ENCODE data around the gene CACNA1D.

DNA sequence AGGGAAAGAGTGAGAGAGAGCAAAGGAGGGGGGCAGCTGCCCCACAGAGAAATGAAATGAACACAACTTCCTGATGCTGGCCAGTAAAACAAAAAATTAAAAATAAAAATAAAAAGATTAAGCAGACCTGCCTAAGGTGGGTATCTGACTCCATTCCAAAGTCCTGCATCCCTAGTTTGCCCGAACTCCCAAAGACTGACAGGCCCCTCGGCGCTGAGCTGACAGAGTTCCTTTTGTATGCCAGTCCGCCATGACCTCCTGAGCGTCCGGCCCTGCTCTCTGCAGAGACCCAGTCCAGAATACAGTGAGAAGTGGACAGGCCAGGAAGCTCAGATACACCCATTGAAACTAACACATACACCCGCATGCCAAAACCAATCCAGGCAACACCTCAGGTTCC, 296.9 kb downstream of the CACNA1D start:
- TF ChIP-seq, protein P1, sequence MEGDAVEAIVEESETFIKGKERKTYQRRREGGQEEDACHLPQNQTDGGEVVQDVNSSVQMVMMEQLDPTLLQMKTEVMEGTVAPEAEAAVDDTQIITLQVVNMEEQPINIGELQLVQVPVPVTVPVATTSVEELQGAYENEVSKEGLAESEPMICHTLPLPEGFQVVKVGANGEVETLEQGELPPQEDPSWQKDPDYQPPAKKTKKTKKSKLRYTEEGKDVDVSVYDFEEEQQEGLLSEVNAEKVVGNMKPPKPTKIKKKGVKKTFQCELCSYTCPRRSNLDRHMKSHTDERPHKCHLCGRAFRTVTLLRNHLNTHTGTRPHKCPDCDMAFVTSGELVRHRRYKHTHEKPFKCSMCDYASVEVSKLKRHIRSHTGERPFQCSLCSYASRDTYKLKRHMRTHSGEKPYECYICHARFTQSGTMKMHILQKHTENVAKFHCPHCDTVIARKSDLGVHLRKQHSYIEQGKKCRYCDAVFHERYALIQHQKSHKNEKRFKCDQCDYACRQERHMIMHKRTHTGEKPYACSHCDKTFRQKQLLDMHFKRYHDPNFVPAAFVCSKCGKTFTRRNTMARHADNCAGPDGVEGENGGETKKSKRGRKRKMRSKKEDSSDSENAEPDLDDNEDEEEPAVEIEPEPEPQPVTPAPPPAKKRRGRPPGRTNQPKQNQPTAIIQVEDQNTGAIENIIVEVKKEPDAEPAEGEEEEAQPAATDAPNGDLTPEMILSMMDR (IDR thresholded peaks at IDR 0.05): no peak
- no peak for TF ChIP-seq ZFX (IDR thresholded peaks at IDR 0.05; ENCODE audit: borderline replicate concordance)
